GM21825 (cell line): ENCODE measurements around the gene TMEM87B.
A peak's percentile ranks its signal among the peaks of the same experiment; 100 is the strongest.
"Not testable (repeated sequence)": the region's sequence is repeated elsewhere in the genome, so short reads cannot be mapped to it uniquely, and the experiment has no call there.

Experiments
- ATAC-seq: cut with Tn5 transposase; IDR thresholded peaks from one replicate; pipeline ENCODE4 v1.9.1; 2021; ENCODE audit warnings: mild to moderate bottlenecking, moderate library complexity; ENCODE audit not compliant: unreplicated experiment

Gene TMEM87B

DNA sequence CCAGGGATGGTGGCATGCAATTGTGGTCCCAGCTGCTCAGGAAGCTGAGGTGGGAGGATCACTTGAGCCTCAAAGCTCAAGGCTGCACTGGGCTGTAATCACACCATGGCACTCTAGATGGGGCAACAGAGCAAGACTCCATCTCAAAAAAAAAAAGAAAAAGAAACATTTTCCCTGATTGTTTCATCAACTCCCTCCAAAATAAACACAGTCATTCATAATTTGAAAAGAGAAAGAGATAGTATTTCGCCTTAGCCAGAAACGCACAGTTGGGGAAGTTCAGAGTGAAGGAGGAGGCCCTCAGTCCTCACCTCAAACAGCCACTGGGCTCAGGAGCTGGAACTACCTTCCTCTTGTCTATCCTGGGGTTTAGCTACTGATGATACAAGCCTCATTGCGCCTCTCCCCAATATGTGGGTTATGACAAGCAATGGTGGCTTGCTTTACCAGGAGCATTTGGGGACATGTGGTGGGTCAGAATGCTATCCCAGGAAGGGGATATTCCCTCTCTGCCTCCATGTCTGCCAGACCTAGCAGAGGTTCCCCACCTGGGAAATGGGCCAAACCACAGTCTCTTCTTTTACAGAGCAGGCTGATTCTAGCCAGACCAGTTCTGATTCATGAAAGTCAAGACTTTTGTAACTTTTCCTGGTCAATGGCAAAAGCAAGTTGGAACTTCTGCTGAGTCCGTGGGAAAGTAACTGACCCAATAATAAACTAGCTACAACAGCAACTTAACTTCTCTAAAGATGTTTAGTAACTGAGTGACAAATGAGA lies 22.2 kb upstream of the TMEM87B start:
- no peak for ATAC-seq

DNA sequence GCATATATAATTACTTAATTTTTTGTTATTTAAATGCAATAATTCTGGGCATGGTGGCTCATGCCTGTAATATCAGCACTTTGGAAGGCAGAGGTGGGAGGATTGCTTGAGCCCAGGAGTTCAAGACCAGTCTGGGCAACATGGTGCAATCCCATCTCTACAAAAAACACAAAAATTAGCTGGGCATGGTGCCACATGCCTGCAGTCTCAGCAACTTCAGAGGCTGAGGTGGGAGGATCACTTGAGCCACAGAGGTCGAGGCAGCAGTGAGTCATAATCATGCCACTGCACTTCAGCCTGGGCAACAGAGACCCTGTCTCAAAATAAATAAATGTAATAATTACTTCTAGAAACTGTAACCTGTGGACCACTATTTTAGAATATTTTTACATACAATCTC lies 21.5 kb upstream of the TMEM87B start:
- ATAC-seq, result no peak

GRCh38 chr2:112034924-112035323 lies 20.1 kb upstream of the TMEM87B start:
- no peak for ATAC-seq

DNA sequence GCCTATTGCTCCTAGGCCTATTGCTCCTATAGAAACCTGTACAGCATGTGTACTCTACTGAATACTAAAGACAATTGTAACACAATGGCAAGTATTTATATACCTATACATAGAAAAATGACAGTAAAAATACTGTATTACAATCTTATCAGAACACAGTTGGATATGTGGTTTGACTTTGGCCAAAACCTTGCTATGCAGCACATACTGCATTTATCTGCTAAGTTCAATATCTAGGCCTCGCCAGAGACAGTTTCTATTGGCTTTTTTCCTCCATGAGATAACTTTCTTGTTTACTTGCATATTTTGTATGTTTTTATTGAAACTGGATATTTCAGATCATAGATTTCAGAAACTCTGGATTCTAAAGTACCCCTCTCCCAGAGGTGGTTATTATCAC lies 19.3 kb upstream of the TMEM87B start:
- no peak for ATAC-seq

DNA sequence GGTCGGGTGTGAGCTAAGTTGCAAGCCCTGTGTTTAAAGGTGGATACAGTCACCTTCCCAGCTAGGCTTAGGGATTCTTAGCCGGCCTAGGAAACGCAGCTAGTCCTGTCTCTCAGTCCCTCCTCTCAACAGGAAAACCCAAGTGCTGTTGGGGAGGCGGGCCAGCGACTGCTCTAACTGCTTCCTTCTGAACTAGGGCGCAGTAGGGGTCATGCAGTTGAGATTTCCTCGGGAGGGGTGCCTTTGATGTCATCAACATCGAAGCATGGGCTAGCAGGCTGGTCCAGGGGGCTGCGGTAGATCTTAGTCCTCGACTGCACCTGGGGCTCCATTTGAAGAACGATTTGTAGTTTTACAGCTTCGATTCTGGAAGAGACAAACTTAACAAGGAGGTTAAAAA lies 15.5 kb upstream of the TMEM87B start:
- not testable (repeated sequence) for ATAC-seq

DNA sequence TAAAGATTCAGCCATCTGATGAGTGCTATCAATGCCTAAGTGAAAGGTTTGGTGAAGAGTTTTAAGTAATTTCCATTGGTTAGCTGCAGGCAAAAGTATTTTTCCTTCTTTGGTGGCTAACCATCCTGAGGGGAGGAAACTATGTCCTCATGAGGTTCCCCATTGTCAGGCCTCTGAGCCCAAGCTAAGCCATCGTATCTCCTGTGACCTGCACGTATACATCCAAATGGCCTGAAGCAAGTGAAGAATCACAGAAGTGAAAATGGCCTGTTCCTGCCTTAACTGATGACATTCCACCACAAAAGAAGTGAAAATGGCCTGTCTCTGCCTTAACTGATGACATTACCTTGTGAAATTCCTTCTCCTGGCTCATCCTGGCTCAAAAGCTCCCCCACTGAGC lies 15.0 kb upstream of the TMEM87B start:
- not testable (repeated sequence) for ATAC-seq

DNA sequence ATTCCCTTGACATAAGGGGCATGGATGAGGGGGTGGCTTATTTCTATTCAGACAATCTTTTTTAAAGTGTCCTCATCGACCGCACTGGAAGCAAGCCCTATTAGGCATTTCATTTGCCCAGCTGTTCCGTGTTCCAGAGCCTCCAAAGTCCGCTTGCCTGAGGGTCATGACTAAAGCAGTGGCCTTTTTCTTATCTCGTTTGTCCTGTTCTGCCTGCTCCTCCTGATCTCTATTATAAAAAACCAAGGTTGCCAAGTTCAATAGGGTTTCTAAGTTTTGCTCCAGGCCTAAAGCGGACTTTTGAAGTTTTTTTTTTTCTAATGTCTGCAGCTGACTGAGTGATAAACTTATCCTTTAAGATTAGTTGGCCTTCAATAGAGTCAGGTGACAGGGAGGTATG lies 13.6 kb upstream of the TMEM87B start:
- not testable (repeated sequence) for ATAC-seq

GRCh38 chr2:112045446-112046014 lies 9.5 kb upstream of the TMEM87B start:
- ATAC-seq, result no peak

DNA sequence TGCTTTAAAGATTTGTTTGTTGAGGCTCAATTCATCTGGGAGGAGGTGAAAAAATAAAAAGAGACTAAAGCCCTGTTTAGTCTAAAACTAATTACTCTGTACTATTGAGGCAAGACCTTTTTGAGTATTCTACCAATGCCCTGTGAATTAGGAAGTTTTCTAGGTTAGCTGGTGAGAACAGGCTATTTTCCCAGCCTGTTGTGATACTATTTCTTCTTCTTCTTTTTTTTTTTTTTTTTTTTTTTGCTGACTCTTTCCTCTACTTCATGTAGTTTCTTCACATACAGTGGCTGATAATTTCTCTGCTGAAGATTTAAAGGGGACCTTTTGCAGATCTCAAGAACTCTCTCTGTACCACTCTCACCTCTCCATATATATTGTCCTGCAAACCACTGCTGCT lies 8.8 kb upstream of the TMEM87B start:
- ATAC-seq, result no peak

DNA sequence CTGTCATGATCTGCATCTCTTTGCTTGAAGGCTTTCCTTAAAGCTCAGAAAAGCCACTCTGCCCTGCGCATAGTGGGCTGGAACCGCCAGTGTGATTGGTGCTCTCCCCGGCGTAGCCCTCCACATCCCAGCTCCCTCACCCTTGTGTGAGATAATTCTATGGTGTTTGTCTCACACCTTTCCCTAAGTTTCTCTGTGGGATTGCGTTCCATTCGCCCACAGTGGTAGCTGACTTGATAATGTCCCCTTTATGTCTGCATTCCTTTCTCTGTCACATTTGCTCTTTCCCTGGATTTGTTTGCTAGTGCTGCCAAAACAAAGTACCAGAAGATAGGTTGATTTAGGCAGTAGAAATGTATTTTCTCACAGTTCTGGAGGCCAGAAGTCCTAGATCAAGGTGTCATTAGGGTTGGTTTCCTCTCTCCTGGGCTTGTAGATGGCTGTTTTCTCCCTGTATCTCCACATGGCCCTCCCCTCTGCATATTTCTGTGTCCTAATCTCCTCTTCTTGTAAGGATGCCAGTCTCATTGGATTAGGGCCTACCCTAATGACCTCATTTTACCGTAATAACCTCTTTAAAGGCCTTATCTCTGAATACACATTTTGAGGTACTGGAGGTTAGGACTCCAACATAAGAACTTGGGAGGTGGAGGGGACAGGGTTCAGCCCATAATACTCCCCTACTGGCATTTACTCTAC lies 7.4 kb upstream of the TMEM87B start:
- ATAC-seq, result no peak

GRCh38 chr2:112048236-112048592 lies 6.9 kb upstream of the TMEM87B start:
- no peak for ATAC-seq

DNA sequence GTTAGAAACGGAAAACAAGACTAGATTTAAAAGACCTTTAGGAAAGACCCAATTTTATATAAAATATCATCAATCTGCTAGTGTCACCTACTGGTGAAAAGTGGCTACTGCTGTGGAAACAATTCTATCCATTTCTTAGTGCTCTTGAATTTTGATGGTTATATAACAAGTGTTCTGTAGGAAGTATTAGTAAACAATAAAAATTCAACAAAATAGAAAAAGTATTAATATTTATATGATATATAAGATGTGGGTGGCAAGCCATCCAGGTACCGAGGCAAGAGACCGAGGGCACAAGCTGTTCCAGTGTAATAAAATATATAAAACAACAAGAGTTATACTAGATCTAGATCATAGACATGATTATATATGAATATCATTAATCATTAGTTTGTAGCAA lies 6.2 kb upstream of the TMEM87B start:
- ATAC-seq, result no peak

DNA sequence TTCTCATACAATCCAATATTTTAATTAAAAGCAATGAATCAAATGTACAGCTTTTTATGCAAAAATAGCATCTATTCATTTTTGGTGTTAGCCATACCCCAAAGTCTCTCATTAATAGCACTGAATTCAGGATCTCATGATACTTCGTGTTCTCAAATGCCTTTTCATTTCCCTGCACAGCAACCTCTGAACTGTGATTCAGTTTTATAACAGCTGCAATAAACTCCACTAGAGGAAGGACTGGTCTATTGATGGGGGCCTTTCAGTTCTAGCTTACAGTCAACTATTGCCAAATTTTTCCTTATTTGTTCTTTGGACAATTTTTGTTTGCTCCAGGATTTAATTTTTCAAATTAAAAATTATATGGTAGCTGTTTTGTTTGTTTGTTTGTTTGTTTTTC lies 4.8 kb upstream of the TMEM87B start:
- no peak for ATAC-seq

- ATAC-seq, result peak; percentile 59
Observed at GRCh38 chr2:112053917-112054846, 887 bp upstream of the TMEM87B start.

DNA sequence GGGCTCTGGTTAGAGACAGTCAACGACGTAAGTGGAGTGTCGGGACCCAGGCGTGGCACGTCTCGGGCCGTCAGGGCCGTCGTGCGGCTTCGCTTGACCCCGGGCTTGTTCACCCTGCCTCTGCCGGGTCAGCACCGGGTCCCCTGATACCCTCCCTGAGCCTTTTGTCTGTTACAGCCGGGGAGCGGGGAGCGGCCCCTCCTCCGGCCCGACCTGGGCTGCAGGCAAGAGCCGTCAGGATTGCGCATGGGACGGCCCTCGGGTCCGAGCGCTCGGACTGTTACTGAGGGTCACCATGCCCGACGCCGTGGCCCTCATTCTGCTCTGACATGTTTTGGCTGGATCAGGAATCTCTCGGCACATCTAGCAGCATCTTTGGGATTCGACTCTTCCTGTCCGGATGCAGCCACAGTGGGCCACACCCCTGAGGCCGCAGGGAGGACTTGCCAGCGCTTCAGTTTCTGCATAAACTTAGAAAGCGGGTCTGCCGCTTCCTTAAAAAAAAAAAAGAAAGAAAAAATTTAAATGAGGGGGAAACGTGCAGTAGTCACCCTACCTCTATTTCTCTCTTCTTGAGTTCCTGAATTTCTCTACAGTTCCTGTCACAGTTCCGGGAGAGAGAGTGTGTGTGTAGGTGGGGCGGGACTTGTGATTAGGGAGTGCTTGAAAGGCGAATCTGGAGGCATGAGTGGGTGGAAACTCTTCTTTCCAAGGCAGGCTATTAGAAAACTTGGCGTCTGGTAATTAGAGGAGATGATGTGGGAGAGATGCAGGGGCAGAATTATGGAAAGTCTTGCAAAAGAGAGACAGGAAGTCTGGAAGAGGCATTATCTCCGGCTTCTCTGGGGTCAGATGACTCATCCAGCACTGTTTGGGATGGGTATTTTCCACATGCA lies 909 bp downstream of the TMEM87B start:
- ATAC-seq, result peak; percentile 2

- no peak for ATAC-seq
Observed at GRCh38 chr2:112056626-112056987, 1.5 kb downstream of the TMEM87B start.

DNA sequence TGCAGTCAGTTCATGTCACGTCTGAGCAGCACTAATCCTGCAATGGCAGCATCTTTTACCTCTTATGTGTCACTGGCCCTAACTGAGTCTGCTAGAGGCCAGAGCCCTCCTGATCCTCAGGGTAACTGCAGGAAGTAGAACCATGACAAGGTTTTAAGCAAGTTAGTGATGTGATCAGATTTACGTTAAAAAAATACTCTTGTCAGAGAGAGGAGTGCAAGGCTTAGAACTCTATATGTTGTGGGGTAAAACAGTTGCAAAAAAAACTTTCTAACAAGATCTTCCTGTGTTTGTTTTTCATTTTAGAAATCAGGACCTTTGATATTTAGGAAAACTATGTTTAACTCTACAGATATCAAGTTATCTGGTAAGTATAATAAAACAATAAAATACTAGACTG lies 4.6 kb downstream of the TMEM87B start:
- ATAC-seq, result no peak

DNA sequence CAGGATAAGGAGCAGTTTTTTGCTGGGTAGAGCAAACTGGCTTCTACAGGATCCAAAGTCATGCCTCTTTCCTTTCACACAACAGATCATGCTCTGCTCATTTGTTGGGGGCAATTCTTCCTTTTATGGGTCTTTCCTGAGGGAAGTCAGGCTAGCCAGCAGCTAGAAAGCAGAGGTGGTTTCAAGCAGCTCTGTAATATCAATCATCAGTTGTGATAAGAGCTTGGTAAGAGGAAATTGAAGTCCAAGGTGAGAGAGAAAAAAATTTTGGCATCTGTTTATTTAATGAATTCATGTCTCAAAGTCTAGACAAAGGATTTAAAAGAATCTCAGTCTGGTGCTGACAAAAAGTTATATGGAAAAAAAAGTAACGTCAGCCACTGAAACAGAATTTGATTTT lies 6.2 kb downstream of the TMEM87B start:
- ATAC-seq, result no peak

DNA sequence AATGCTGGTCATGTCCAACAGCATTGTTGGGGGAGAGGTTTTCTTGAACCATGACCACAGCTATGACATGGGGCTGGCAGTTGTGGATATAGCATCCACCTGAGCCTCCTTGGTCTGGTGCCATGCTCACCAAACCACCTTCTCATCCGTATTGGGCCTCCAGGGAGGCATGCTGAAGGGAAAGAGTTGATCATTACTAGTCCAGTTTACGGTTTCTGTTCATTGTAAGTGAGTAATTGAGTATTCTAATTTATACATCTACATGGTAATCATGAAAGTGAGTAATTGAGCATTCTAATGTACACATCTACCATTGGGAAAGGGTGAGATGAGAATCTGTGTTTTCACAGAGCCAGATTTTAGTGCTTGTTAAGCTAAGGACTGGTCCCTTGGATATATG lies 6.8 kb downstream of the TMEM87B start:
- ATAC-seq, result no peak

- no peak for ATAC-seq
Observed at GRCh38 chr2:112062894-112063293, 7.8 kb downstream of the TMEM87B start.
